GM23248 (cell line): ENCODE results near the gene ZNF385D.

ENCODE experiments used
- EZH2 ChIP-seq: fragments of 200-600 bp; sonication (generic); IDR thresholded peaks from 2 replicates; pipeline ENCODE4 v1.6.1; 2018; ENCODE audit warnings: antibody characterized with exemption, mild to moderate bottlenecking; ENCODE audit not compliant: insufficient read depth, poor library complexity, severe bottlenecking
- EZH2phosphoT487 ChIP-seq: fragments of 200-600 bp; sonication (generic); IDR thresholded peaks from 2 replicates; pipeline ENCODE4 v1.6.1; 2018; ENCODE audit warnings: antibody characterized with exemption, moderate library complexity, mild to moderate bottlenecking, low read depth; ENCODE audit not compliant: insufficient read depth

- no peak for TF ChIP-seq EZH2phosphoT487
- TF ChIP-seq EZH2: no peak
These were observed 286.3 kb downstream of the ZNF385D start for GRCh38 chr3:21464746-21465145.
